Measurements from ENCODE around the gene KDM4C. TPM values are rescaled to one million over a fixed set of nuclear protein-coding genes. Genes with fewer than 3 reads are reported as not detected.

KDM4C gene
- total and polyA plus RNA-seq, 2 of the 13 experiments (the other 11 are each of a cell fraction or from before 2014, with no cell fraction given): 19.4 to 23.6 TPM

DNA sequence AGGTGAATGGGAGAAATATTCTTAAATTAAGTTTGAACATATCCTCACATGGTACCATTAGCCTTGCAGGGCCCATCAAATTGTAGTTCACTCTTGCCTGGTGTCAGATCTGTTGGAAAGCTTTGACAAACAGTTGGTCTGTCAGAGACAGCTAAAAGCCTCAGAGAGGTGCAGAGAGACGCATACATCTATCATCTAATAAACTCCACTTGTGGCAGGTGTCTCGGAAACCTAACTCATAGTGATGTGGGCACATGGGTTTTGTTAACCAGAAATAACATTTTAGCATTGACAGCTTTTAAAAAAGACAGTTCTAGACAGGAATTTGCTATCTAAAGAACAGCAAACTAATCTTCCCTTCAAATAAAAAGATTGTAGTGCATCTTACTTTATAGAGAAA is 315.9 kb downstream of the KDM4C start (continued):
- TF ChIP-seq ELF4 (CRISPR knock-in tag; IDR thresholded peaks at IDR 0.05; ENCODE audit: borderline replicate concordance): no peak
- no peak for TF ChIP-seq SPEN (CRISPR knock-in tag; IDR thresholded peaks at IDR 0.05; ENCODE audit: low read depth)
- no peak for TF ChIP-seq ARHGAP35 (CRISPR knock-in tag; IDR thresholded peaks at IDR 0.05; ENCODE audit: borderline replicate concordance)
- no peak for TF ChIP-seq ZFP36L2 (CRISPR knock-in tag; IDR thresholded peaks at IDR 0.05)

GRCh38 chr9:7075154-7075553 is 317.4 kb downstream of the KDM4C start:
- Histone ChIP-seq H3K4me2 (ENCODE audit: low read depth, low read length) (no peak overlapping the region), H3K79me2 (ENCODE audit: insufficient read depth, low read length) (no peaks in the 10 kb centered on the region), H3K9me3 (ENCODE audit: low read length) (no peaks in the 10 kb centered on the region), H3K36me3 (replicated peaks in 1 of 2; ENCODE audit: control insufficient read depth in 1 of 2, insufficient read depth in 2 of 2, low read length in 2 of 2) (peaks cover 0 to 8% of the 10 kb centered on the region in 2 experiments; a peak in 4 of 5 replicates), H3K27ac (ENCODE audit: extremely low read length, insufficient read depth, low read length) (no peak overlapping the region), H3K4me3 (replicated peaks in 1 of 3; ENCODE audit: insufficient read depth in 1 of 3, low read depth in 2 of 3, low read length in 3 of 3) (no peak overlapping the region), H3K4me1 (ENCODE audit: insufficient read depth, low read length) (no peaks in the 10 kb centered on the region), H2AFZ (ENCODE audit: low read length) (no peak overlapping the region), H3K27me3 (ENCODE audit: control insufficient read depth in 1 of 2, insufficient read depth in 2 of 2, low read length in 2 of 2) (no peaks in the 10 kb centered on the region), H3K9ac (ENCODE audit: insufficient read depth, low read depth, low read length) (no peak overlapping the region), H4K20me1 (ENCODE audit: insufficient read depth, low read length) (no peaks in the 10 kb centered on the region)
- 95% methylated on average over 7 of the region's 7 CpGs for WGBS (ENCODE audit: low lambda C conversion rate)
- no TSS peak for BruUV-seq (replicated peaks)
- ChIA-PET CTCF (ENCODE audit: low intra/inter-chr PET ratio, low total read pairs) (no interaction called here), POLR2A (no interaction called here)
- DNase-seq (ENCODE audit: low spot score) (no peak), ATAC-seq (no peak), FAIRE-seq (no peak)
- intact Hi-C loops (cut with micrococcal nuclease; ENCODE audit: unreplicated experiment) (no loop called here), in situ Hi-C loops (cut with HindIII; ENCODE audit: extremely low pct_ligation_motif_present, low pct_unique_long_range_greater_than_20kb) (no loop called here)
- TF ChIP-seq ZBTB44 (CRISPR knock-in tag; IDR thresholded peaks at IDR 0.05): no peak
- TF ChIP-seq ZNF660 (CRISPR knock-in tag; IDR thresholded peaks at IDR 0.05; ENCODE audit: borderline replicate concordance, low read depth): no peak
- TF ChIP-seq PHB2 (IDR thresholded peaks at IDR 0.05; ENCODE audit: partially characterized antibody): no peak
- TF ChIP-seq ZNF674 (CRISPR knock-in tag; IDR thresholded peaks at IDR 0.05; ENCODE audit: low read depth): no peak
- no peak for TF ChIP-seq ZNF225 (CRISPR knock-in tag; IDR thresholded peaks at IDR 0.05)
- no peak for TF ChIP-seq ZNF598 (CRISPR knock-in tag; IDR thresholded peaks at IDR 0.05; ENCODE audit: borderline replicate concordance)
- TF ChIP-seq SYNCRIP (IDR thresholded peaks at IDR 0.05; ENCODE audit: insufficient read depth, low read depth, low read length): no peak
- TF ChIP-seq ZNF354B (CRISPR knock-in tag; IDR thresholded peaks at IDR 0.05): no peak
- TF ChIP-seq RFX5 (IDR thresholded peaks at IDR 0.05; ENCODE audit: low read depth, low read length): no peak
- no peak for TF ChIP-seq NPAS2 (CRISPR knock-in tag; IDR thresholded peaks at IDR 0.05; ENCODE audit: borderline replicate concordance)
